Right forelimb (tissue), 1 donor: ENCODE results near the gene TMEM100.

Source experiments
- DNase-seq: peaks from one replicate; pipeline ENCODE4 v3.0.0-alpha.2; 2018

TMEM100 gene

GRCh38 chr17:55743103-55743679 lies 20.5 kb upstream of the TMEM100 start:
- DNase-seq, result no peak

GRCh38 chr17:55742272-55743102 lies 19.8 kb upstream of the TMEM100 start:
- DNase-seq, result no peak

- DNase-seq, result no peak
Measured at GRCh38 chr17:55741356-55741700, 18.7 kb upstream of the TMEM100 start.

- no peak for DNase-seq
Measured at GRCh38 chr17:55740511-55741355, 18.1 kb upstream of the TMEM100 start.

- no peak for DNase-seq
Measured at GRCh38 chr17:55737976-55738501, 15.4 kb upstream of the TMEM100 start.

GRCh38 chr17:55735731-55736405 lies 13.2 kb upstream of the TMEM100 start:
- no peak for DNase-seq

- no peak for DNase-seq
Measured at GRCh38 chr17:55734128-55734781, 11.6 kb upstream of the TMEM100 start.

- DNase-seq, result peak; percentile 57
Measured at GRCh38 chr17:55731586-55732250, 9.1 kb upstream of the TMEM100 start.

GRCh38 chr17:55730808-55731207 lies 8.1 kb upstream of the TMEM100 start:
- DNase-seq, result no peak

- no peak for DNase-seq
Measured at GRCh38 chr17:55730380-55730779, 7.7 kb upstream of the TMEM100 start.

GRCh38 chr17:55729484-55729883 lies 6.8 kb upstream of the TMEM100 start:
- no peak for DNase-seq

- no peak for DNase-seq
Measured at GRCh38 chr17:55728833-55729232, 6.2 kb upstream of the TMEM100 start.

- DNase-seq, result no peak
Measured at GRCh38 chr17:55728361-55728760, 5.7 kb upstream of the TMEM100 start.

- DNase-seq, result no peak
Measured at GRCh38 chr17:55727920-55728319, 5.3 kb upstream of the TMEM100 start.

- no peak for DNase-seq
Measured at GRCh38 chr17:55727275-55727674, 4.6 kb upstream of the TMEM100 start.

GRCh38 chr17:55726440-55726839 lies 3.8 kb upstream of the TMEM100 start:
- DNase-seq, result no peak

GRCh38 chr17:55723488-55723848 lies 804 bp upstream of the TMEM100 start:
- no peak for DNase-seq

- DNase-seq, result no peak
Measured at GRCh38 chr17:55722016-55722736, 488 bp downstream of the TMEM100 start.

GRCh38 chr17:55720919-55721836 lies 1.5 kb downstream of the TMEM100 start:
- no peak for DNase-seq
